ENCODE measurements around the gene MOB1A. TPM values are rescaled to one million over a fixed set of nuclear protein-coding genes. Genes with fewer than 3 reads are reported as not detected.

Gene MOB1A
- polyA plus RNA-seq, 1 donor (not counting 4 experiments of a cell fraction or from before 2014, with no cell fraction given): 92.4 TPM

DNA sequence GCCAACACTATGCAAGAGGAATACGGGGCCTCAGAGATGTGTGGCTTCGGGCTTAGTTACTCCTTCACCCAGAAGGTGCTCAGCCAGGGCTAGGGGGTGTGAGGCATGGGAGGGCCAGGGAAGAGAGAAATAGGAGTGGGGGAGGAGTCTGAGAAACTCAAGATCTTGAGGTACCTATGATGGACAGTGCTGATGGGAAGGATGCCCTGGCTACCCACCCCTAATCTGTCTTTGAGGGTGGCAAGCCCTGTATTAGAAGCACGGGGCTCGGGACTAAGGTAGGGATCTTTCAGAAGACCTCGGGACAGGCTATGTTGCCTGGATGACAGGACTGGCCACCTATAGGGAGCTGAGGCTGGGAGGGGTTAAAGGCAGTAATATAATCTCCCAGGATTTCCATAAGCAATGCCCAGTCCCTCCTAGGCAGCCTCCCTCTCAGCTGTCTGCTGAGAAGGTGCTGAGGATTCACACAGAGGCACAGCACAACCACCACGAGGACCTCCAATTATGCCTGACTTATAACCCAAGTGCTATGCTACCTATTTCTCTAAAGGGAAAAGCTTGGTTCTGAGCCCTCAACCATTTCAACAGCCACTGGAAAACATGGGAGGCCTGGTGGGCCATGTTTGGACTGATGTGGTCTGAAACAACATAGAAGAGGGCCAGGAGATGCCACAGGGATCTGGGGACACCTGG, 43.1 kb upstream of the MOB1A start:
- Histone ChIP-seq H4K20me1 (ENCODE audit: control insufficient read depth, extremely low read depth, insufficient read depth, low read length) (peaks cover 3% of the 10 kb centered on the region), H3K36me3 (ENCODE audit: control insufficient read depth in 2 of 2, extremely low read depth in 1 of 2, insufficient read depth in 2 of 2, low read length in 2 of 2) (peaks cover 4 to 20% of the 10 kb centered on the region in 2 experiments), H3K27me3 (ENCODE audit: control insufficient read depth, extremely low read depth, insufficient read depth, low read length) (peaks cover 1% of the 10 kb centered on the region), H3K4me1 (ENCODE audit: control insufficient read depth, extremely low read depth, insufficient read depth, low read length) (peaks cover 16% of the 10 kb centered on the region), H3K9me3 (ENCODE audit: control insufficient read depth, low read depth, low read length) (no peaks in the 10 kb centered on the region), H3K4me3 (ENCODE audit: control insufficient read depth in 2 of 3, extremely low read depth in 1 of 3, insufficient read depth in 2 of 3, low read depth in 1 of 3, low read length in 3 of 3) (no peak overlapping the region), H3K4me2 (ENCODE audit: control insufficient read depth, extremely low read depth, insufficient read depth, low read depth, low read length) (no peak overlapping the region), H3K79me2 (ENCODE audit: control insufficient read depth, insufficient read depth, low read length) (no peaks in the 10 kb centered on the region), H3K27ac (ENCODE audit: control insufficient read depth, insufficient read depth, low read length) (no peak overlapping the region), H3K9ac (ENCODE audit: control insufficient read depth, extremely low read depth, insufficient read depth, low read length) (no peak overlapping the region), H2AFZ (ENCODE audit: control insufficient read depth, low read length) (no peak overlapping the region), H3K9me1 (ENCODE audit: control insufficient read depth, extremely low read depth, insufficient read depth, low read length) (peaks cover 2% of the 10 kb centered on the region)
- TF ChIP-seq, protein P1, sequence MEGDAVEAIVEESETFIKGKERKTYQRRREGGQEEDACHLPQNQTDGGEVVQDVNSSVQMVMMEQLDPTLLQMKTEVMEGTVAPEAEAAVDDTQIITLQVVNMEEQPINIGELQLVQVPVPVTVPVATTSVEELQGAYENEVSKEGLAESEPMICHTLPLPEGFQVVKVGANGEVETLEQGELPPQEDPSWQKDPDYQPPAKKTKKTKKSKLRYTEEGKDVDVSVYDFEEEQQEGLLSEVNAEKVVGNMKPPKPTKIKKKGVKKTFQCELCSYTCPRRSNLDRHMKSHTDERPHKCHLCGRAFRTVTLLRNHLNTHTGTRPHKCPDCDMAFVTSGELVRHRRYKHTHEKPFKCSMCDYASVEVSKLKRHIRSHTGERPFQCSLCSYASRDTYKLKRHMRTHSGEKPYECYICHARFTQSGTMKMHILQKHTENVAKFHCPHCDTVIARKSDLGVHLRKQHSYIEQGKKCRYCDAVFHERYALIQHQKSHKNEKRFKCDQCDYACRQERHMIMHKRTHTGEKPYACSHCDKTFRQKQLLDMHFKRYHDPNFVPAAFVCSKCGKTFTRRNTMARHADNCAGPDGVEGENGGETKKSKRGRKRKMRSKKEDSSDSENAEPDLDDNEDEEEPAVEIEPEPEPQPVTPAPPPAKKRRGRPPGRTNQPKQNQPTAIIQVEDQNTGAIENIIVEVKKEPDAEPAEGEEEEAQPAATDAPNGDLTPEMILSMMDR (optimal IDR thresholded peaks at IDR 0.05 in 1 of 3, IDR thresholded peaks at IDR 0.05 in 1 of 3, conservative IDR thresholded peaks at IDR 0.05 in 1 of 3; ENCODE audit: extremely low read depth in 1 of 3, insufficient read depth in 2 of 3, low read length in 3 of 3): no peak
- DNase-seq (ENCODE audit: low read depth, low spot score) (no peak), FAIRE-seq (no peak)
- dilution Hi-C loops (cut with MboI; ENCODE audit: extremely low pct_ligation_motif_present, low sequenced_read_pairs): no loop called here

DNA sequence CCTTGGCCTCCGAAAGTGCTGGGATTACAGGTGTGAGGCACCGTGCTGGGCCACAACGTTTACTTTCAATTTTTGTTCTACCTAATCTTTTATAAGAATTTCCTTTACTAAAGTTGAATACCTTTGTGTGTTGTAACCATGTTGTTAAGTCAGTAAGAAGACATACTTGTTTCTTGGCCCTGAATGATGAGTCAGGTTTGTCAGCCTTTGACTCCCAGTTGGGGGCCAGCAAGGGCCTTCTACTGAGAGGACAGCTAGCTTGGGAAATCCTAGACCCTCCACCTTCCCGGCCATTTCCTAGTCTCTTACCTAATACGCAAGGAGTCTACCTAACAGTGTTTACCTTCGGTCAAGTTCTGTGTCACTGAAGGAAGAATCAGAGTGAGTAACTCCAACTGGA, 42.4 kb upstream of the MOB1A start:
- Histone ChIP-seq H3K9me3 (ENCODE audit: control insufficient read depth, low read depth, low read length) (no peaks in the 10 kb centered on the region), H3K9me1 (ENCODE audit: control insufficient read depth, extremely low read depth, insufficient read depth, low read length) (peaks cover 2% of the 10 kb centered on the region), H3K79me2 (ENCODE audit: control insufficient read depth, insufficient read depth, low read length) (no peaks in the 10 kb centered on the region), H4K20me1 (ENCODE audit: control insufficient read depth, extremely low read depth, insufficient read depth, low read length) (peaks cover 3% of the 10 kb centered on the region), H3K4me3 (ENCODE audit: control insufficient read depth in 2 of 3, extremely low read depth in 1 of 3, insufficient read depth in 2 of 3, low read depth in 1 of 3, low read length in 3 of 3) (no peak overlapping the region), H3K36me3 (ENCODE audit: control insufficient read depth in 2 of 2, extremely low read depth in 1 of 2, insufficient read depth in 2 of 2, low read length in 2 of 2) (peaks cover 4 to 24% of the 10 kb centered on the region in 2 experiments), H3K4me1 (ENCODE audit: control insufficient read depth, extremely low read depth, insufficient read depth, low read length) (peaks cover 9% of the 10 kb centered on the region), H3K4me2 (ENCODE audit: control insufficient read depth, extremely low read depth, insufficient read depth, low read depth, low read length) (no peak overlapping the region), H3K27ac (ENCODE audit: control insufficient read depth, insufficient read depth, low read length) (no peak overlapping the region), H3K27me3 (ENCODE audit: control insufficient read depth, extremely low read depth, insufficient read depth, low read length) (no peaks in the 10 kb centered on the region), H2AFZ (ENCODE audit: control insufficient read depth, low read length) (no peak overlapping the region), H3K9ac (ENCODE audit: control insufficient read depth, extremely low read depth, insufficient read depth, low read length) (no peak overlapping the region)
- dilution Hi-C loops (cut with MboI; ENCODE audit: extremely low pct_ligation_motif_present, low sequenced_read_pairs): no loop called here
- TF ChIP-seq, protein P1 (optimal IDR thresholded peaks at IDR 0.05 in 1 of 3, IDR thresholded peaks at IDR 0.05 in 1 of 3, conservative IDR thresholded peaks at IDR 0.05 in 1 of 3; ENCODE audit: extremely low read depth in 1 of 3, insufficient read depth in 2 of 3, low read length in 3 of 3): no peak
- TF ChIP-seq EZH2 (IDR thresholded peaks at IDR 0.05; ENCODE audit: low read length): no peak
- FAIRE-seq: no peak
- DNase-seq (ENCODE audit: low read depth, low spot score): no peak

Measured in keratinocyte (primary cell).